HuH-7 (cell line): ENCODE measurements around the gene SLC15A4.
"Not testable (repeated sequence)": the region's sequence is repeated elsewhere in the genome, so short reads cannot be mapped to it uniquely, and the experiment has no call there.

ENCODE experiments used
- DNase-seq: peaks from one replicate; pipeline ENCODE4 v3.0.0; 2011; ENCODE audit warnings: low spot score

The SLC15A4 gene

GRCh38 chr12:128844031-128844635, 20.4 kb upstream of the SLC15A4 start:
- DNase-seq, result no peak

GRCh38 chr12:128843538-128843937, 19.8 kb upstream of the SLC15A4 start:
- DNase-seq, result no peak

DNA sequence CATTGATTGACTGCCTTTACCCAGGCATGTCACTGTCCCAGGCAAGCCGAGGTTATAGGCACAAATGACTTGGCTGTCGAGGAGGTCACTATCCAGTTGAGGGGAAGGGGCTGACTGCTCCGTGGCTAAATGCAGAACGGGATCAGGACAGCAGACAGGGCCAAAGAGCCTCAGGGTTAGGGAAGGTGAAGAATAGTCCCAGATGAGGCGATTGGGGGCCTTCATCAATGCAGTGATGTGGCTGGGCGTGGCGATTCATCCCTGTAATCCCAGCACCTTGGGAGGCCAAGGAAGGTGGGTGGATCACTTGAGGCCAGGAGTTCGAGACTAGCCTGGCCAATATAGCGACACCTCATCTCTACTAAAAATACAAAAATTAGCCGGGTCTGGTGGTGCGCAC, 18.8 kb upstream of the SLC15A4 start:
- DNase-seq, result no peak

DNA sequence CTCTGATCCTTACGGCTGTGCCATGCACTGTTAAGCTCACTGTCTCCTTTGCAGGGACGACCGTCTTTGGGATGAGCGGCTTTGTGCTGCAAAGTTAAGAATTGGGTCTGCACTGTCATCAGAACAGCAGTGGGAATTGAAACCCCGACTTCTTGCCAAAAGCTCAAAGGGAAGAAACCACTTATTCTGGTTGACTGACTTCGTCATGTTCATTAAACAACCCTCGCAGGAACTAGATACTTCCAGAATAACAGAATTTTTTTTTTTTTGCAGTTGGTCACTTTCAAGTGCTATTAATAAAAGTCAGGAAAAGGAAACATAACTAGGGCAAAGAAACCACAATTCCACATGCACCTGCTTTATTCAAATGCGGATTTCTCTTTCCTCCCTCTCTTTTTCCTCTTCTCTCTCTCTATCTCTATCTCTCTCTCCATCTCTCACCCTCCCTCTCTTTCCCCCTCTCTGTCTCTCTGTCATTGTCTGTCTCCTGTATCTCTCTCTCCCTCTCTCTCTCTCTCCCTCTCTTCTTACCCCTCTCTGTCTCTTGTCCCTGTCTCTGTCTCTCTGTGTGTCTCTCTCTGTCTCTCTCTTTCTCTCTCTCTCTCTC, 17.2 kb upstream of the SLC15A4 start:
- no peak for DNase-seq

GRCh38 chr12:128839885-128840284, 16.1 kb upstream of the SLC15A4 start:
- DNase-seq, result not testable (repeated sequence)

DNA sequence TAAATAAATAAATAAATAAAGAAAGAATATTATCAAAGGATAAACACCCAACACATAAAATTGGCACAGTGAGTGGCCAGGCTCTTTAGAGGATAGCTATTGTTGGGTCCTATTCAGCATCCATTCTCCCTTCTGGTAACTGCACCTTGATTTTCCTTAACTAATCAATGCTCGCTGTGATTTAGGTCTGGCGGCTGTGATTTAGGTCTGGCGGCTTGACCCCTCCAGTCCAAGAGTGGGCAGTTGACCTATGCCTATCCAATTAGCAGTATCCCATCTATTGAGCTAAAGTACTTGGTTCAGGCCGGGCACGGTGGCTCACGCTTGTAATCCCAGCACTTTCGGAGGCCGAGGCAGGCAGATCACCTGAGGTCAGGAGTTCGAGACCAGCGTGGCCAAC, 9.7 kb upstream of the SLC15A4 start:
- DNase-seq, result no peak

DNA sequence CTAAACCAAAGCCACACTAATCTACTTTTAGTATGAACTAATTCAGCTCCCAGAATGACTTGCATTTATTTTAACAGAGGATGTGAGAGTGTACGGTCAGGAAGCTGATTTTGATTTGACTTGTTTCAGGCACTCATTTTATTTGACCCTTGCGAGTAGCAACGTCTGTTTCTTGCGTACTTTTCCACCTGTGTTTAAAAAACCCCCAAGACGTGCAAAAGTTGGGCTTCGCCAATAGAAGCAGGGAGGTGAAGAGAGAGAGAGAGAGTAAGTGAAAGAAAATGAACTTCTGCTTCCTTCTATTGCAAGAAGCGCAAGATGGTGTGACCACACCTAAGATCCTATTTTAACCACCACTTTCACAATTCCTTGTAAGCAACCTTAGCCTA, 6.7 kb upstream of the SLC15A4 start:
- DNase-seq, result no peak

DNA sequence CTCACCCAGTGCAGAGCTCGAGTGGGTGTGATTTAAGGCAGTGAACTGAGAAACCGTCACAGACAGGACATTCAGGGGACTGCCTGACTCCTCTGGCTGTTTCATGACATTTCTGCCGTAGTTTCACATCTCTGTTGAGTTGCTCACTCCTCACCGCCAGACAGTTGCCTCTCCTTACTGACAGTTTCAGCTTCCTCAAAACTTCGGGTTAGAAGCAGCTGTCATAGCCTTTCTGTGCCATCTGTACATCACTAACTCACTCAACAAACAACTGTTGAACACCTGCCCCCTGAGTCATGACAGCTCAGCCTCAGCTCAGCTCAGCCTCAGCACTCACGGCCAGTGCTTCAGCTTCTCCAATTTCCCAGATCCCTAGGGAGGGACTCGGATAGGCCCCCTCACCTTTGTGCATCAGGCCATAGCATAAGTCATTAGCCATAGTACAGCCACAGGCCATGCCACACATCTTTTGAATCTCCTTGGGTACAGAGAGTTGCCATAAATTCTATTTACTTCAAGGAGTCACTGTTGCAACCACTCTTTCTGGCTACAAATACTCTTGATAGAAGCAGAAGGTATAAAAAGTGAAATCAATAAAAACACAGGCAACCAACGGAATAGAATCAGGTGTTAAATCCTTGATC, 6.2 kb upstream of the SLC15A4 start:
- DNase-seq, result no peak

DNA sequence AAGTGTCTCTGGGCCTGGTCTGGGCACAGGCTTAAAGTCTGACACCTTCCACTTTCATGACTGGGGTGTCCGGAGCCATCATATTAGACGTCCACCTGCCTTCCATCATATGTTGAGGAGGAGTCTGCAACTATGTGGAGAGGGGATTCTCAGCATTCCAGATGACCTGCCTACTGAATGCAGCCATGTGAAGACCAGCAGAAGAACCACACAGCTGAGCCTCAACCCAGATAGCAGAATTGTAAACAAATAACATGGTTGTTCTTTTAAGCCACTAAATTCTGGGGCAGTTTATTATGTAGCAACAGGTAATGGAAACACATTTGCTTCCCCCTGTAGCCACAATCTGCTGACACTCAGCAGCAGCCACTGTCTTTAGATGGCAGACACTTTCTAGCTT, 4.0 kb upstream of the SLC15A4 start:
- no peak for DNase-seq

- no peak for DNase-seq
Observed at GRCh38 chr12:128825835-128826234, 2.1 kb upstream of the SLC15A4 start.

DNA sequence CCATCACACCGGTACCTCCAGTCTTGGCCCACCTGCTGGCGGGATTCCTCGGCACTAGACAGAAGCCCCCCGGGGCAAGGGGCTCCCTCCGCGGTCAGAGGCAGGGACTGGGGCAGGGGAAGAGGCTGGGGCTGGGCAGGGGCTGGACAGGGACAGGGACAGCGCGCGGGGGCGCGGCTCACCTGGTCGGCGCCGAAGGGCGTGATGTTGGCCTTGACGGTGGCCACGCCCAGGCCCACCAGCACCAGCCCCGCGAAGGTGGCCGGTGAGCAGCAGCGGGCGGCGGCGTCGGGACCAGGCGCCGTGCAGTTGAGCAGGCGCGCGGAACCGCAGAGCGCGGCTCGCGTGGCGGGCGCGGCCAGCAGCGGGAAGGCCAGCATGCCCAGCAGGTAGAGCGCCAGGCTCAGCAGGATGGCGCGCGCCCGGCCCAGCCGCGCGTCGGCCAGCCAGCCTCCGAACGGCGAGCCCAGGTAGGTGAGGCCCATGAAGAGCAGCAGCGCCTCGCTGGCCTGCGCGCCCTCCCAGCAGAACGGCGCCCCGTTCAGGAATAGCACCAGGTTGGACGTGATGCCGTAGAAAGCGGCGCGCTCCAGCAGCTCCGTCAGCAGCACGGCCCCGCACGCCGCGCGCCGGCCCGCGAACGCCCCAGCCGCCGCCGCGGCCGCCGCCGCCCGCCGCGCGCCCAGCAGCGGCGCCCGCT, 392 bp downstream of the SLC15A4 start:
- peak; percentile 30 for DNase-seq

GRCh38 chr12:128820723-128821432, 2.9 kb downstream of the SLC15A4 start:
- no peak for DNase-seq

DNA sequence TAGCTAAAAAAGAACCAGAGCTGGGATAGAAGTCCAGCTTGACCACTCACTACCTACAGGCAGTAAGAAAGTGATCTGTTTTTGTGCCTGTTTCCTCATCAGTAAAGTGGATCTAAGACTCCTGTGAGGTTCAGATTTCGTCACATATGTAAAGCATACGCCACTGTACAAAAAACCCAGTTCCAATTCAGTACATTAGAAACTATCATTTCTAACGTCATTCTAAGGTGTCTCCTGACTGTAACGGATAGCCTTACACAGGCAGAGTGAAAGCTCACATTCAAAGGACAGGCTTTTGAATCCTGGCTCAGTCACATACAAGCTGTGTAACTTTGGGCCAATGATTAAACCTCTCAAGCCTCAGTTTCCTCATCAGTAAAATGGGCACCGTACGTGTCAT, 3.5 kb downstream of the SLC15A4 start:
- DNase-seq, result no peak

DNA sequence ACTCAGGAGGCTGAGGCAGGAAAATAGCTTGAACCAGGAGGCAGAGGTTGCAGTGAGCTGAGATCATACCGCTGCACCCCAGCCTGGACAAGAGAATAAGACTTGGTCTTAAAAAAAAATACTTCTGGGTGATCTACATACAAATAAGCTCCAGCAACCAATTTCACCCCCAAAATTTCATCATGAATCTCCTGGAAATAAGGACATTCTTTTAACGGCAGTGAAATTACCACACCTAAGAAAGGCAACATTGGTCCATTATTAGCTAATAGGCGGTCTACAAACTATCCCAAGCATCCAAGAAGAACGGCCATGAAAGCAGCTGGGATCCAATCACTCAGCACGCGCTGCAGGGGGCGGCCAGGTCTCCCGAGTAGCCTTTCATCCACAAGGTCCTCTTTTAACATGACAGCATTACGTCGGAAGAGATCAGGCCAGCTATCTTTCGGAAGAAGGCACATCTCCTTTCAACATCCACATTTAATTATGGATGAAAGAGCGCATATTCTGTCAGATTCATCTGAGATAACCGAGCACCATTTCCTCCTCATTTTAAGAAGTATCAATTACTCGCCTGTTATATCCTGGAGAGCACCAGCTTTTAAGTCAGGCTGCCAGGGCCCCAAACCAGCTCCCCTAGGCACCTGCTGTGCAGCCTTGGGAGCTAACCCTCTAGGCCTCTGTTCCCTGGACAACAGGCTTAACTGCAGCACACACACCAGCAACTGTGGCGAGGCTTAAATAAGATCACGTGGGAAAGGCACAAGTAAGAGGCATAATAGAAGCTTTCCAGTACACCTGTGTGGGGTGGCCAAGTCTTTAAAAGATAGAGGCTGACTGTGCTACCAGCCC, 4.2 kb downstream of the SLC15A4 start:
- no peak for DNase-seq

- no peak for DNase-seq
Observed at GRCh38 chr12:128818065-128819022, 5.4 kb downstream of the SLC15A4 start.

GRCh38 chr12:128817111-128818015, 6.4 kb downstream of the SLC15A4 start:
- DNase-seq, result no peak

GRCh38 chr12:128816643-128816920, 7.2 kb downstream of the SLC15A4 start:
- no peak for DNase-seq

DNA sequence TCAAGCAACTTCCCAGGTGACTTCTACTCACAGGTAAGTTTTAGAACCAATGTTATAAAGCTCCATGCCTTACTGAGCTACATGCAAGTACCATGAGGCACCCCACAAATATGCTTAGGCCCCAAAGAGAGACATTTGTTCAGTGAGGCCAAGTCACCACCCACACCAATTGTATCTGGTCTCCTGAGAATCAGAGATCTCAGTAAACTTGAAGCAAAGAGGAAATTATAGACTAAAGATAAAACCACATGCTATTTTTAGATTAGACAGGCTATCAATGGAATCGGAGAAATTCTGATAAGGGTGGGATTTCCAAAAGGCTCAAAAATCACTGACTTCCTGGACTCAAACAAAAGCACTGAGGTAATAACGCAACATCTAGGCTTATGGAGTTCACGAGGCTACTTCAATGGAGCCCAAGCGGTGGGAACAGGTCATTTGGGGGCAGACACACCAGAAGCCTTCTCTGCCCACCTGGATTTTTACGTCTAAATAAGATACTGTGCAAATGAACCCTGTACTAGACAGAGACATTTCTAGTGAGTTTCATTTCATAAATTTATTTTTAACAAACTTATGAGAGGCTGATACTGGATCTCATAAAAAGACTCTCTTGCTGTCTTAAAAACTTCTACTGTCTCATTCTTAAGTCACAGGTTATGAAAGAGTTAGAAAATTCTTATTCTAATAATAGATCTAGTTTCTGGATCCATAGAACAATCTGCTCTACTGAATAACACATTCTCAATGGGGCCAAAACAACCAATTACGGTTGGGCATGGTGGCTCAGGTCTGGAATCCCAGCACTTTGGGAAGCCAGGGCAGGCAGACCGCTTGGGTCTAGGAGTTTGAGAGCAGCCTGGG, 7.7 kb downstream of the SLC15A4 start:
- DNase-seq, result no peak
